Measurements from ENCODE around the gene RAB8B.
A peak's percentile ranks its signal among the peaks of the same experiment; 100 is the strongest.

The RAB8B gene

DNA sequence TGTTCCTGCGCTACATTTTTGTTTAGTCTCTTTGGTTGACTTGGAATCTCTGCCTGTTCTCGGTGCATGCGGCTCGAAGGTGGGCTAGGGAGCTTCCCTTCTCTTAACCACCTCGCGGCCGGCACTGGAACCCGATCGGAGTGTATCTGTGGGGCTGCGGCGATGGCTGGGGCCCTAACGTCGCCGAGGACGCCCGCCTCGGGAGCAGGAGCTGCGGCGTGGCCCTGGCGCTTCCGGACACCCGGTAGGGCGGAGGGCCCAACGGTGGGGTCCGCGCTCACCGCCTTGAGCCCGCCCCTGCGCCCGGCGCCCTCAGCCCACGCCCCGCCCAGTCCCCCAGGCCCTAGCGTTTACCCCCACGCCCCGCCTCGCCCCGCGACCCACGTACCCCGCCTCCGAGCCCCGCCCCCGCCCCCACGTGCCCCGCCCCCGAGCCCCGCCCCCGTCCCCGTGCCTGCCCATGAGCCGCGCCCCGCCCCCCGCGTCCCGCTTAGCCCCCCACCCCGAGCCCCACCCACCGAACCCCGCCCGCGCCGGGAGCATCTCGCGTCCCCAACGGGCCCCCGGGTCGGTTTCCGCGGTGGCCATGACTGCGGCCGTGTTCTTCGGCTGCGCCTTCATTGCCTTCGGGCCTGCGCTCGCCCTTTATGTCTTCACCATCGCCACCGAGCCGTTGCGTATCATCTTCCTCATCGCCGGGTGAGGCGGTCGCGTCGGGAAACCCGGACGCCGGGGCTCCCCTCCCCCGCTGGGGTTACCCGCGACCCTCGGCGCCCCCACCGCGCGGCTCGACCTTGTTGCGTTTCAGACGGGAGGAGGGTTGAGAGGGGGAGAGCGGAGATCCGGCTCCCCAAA lies 87.9 kb downstream of the RAB8B start, which contains the start of gene APH1B:
APH1B (plus strand) TSS at position 568 of the 855 bp plus-strand sequence; CDS start at position 587, 19 bp downstream.
- DNase-seq, result peak; percentile 88

DNA sequence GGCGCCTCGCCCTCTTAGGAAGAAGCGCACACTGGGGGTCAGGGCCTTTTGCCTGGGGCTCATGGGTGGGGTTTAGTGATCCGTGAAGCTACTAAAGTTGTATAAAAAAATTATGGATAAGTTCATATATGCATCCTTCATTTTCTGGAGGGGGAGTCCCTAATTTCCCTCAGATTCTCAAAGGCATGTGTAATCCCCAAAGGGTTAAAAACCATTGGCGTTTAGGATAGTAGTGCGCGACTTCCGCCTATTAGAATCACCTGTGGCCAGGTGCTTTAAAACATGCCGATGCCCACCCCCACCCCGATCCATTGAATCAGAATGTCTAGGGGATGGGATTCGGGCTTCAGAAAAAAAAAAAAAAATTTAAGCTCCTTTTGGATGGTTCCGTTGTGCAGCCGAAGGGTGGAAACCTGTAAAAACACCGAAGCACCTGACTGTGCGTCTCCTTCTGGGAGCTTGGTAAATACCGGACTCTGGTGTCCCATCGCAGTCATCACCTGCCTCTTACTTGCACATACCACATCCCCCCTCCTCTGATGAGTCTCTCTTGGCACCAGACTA lies 88.6 kb downstream of the RAB8B start:
- DNase-seq, result no peak

DNA sequence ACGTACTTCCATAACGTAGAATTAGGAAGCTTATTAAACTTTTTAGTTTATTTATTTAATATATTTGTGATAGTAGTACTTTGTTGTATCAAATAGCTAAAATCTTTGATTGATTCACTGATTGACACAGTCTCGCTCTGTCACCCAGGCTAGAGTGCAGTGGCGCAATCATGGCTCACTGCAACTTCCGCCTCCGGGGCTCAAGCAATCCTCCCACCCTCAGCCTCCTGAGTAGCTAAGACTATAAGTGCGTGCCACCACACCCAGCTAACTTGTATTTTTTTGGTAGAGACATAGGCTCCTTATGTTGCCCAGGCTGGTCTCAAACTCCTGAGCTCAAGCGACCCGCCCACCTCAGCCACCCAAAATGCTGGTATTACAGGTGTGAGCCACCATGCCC lies 93.7 kb downstream of the RAB8B start:
- DNase-seq, result no peak

DNA sequence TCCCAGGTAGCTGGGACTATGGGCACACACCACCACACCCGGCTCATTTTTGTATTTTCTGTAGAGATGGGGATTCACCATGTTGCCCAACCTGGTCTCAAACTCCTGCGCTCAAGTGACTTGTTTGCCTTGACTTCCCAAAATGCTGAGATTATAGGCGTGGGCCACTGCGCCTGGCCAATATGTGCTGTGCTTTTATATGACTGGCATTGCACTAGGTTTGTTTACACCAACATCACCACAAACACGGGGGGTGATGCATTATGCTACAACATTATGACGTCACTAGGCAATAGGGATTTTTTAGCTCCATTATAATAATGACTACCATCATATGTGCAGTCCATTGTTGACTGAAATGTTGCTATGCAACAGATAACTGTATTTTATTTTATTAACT lies 94.9 kb downstream of the RAB8B start:
- DNase-seq, result no peak

DNA sequence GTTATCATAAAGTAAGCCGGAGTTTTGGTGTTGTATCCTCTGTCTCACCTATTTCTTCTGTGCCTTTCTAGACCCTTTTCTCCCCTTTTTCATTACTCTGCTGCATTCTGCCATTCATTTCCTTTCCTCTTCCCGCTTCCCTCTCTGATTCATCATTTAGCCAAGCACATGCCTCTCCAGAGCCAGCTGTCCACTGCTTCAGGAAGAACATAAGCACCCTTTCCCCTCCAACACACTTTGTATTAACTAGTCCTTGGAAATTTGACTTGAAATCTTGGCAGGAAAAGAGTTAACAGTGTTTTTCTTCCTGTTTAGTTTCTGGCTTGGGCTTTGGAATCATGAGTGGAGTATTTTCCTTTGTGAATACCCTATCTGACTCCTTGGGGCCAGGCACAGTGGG lies 97.7 kb downstream of the RAB8B start:
- DNase-seq, result no peak

DNA sequence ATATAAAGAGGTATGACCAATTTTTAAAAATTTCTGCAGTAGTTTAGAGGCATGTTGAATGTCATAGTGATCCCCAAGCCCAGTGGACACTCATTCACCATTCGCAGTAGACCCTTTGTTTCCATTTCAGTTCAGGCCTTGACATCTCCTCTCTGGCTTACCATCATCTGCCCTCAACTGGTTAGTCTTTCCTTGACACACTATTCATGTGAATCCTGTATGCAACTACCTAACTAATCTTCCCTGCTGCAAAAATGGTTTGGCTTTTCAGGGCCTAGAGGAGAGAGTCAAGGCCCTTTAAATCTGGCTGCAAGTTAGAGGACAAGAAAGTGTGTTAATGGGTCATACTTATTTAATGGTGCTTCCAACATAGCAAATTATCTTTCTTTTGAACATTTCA lies 98.9 kb downstream of the RAB8B start:
- DNase-seq, result no peak

DNA sequence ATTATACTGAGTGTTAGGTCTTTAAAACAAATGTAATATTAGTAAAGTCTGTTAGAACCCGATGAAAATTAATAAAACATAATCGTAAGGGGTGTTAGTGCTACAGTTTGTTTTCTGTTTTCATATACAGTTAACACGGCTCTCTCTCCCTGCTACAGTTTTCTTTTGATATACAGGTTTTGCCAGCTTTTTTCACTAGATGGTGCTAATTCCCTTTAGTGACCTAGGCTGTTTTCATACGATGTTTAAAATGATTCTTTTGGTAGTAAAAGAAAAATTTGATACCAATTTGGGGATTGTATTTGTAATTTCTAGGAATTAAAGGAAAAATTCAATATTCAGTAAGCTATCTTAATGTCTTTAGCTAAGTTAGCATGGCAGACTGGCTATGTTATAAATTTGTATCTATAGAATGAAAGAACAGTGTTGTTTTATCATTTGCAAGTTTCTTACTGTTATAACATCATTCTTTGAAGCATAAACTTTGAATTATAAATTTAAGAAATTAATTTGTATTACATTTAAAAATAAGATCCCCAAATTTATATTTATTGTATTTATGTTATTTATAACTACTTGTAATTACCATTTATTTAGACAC lies 99.5 kb downstream of the RAB8B start:
- DNase-seq, result no peak

DNA sequence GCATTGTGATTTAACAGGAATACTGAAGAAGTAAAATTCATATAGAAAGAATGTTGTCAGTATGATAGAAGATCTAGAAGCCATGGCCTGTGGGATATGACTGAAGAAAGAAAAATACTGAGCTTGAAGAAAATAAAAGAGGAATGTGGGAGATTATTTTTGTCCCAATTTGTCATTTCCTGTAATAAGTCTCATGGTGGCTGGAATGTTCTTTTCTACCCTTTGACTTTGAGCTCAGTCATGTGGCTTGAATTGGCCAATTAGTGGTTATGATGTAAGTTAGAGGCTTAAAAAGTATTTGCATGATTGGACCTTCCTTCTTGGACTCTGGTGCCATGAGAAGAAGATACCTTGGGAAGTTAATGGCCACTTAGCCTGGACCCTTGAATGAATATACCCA lies 102.1 kb downstream of the RAB8B start:
- no peak for DNase-seq

DNA sequence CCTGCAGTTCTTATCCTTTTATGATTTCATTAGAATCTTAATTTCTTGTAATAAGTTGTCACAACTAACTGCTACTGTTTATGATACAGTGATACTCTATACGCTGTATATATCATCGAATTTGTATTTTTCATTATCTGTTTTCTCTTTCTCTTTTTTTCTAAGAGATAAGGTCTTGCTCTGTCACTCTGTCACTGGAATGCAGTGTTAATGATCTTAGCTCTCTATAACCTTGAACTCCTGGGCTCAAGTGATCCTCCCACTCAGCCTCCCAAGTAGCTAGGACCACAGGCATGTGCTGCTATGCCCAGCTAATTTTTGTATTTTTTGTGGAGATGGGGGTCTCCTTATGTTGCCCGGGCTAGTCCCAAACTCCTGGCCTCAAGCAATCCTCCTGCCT lies 102.8 kb downstream of the RAB8B start:
- no peak for DNase-seq

DNA sequence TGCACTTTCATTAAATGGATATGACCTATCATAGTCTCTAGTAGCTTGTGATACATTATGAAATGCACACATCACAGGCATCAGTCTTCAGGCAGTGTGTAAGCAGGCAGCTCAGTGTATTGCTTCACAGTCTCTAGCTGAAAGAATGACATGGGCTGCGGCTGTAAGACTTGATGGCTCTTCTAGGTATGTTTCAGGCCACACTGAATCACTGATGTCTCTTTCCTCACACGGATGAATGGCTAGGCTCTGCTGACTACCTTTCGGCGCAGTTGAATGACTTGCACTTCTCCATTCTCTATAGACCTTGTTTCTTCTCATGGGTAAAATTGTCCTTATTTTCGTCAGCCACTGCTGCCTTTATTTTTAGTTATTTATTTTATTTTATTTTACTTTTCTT lies 103.4 kb downstream of the RAB8B start:
- DNase-seq, result no peak

DNA sequence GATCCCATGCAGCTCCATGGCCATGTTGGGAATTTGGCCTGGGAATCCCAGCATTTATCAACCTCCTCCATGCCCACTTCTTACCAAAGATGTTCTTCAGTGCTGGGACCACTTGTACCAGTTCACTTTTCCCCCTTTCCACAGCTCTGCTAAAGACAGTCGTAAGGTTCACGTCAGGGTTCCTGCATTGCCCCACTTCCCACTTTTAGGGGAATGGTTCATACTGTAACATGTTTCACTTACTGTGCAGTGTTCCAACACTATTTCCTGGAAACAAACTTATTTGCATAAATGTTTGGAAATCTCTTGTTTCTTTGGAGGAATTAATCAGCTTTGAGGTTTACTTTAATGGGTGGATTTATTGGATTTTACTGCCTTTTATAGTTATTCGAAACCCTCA lies 105.0 kb downstream of the RAB8B start:
- no peak for DNase-seq

DNA sequence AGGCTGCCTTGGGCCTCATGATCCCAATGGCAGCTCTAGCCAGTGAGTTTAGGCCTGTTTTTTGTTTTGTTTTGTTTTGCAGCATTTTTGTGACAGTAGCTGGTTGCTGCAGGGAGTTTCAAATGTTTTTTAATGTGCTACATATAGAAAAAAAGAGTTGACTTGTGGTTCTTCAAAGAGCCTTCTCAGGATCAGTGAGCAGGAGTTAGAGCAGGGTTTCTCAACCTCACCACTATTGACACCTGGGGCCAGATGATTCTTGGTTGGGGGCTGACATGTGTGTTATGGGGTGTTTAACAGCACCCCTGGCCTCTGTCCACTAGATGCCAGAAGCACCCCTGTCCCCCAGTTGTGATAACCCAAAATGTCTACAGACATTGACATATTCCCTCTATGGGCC lies 105.9 kb downstream of the RAB8B start:
- no peak for DNase-seq

DNA sequence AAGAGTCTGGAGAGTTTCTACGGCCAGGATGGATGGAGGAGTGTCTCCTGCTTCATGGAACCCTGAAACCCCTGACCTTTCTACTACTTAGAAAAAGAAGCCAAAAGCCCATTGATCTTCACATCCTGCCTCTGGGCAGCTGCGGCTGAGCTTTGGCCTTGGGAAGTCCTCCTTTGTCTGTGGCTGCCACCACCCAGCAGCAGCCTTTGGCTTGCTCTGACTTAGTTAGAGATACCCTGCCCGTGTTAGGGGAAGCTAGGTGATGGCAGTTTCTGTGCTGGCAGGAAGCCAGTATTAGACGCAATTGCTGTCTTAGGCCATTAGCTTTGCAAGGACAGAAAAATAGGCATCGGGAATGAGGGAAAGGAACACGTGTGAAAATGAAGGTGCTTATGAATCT lies 106.8 kb downstream of the RAB8B start:
- no peak for DNase-seq

DNA sequence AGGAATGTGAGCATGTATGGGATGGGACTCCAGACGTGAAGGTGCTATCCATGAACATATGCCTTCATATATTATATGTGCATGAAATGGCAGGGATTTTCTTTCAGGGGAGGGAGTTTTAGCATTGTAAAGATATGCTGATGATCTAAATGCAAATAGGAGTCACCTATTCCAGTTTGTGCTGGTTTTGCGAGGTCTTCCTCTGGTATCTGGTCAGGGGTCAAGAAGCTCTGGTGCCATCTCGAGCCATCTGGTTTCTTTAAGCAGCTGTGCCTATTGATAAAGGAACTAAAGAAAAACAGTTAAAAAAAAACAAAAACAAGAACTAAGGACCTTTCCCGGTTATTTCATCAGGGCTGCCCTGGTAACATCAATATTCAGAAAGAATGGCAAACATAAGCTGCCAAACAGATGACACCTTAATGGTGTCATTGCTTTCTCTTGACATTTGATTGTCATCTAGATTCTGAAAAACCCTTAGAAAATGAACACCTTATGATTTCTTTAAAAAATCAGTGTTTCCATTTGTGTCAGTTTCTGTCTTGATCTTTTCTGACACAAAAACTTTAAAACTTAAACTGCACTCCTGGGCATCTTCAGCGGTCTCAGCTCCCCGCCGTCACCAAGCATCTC lies 110.7 kb downstream of the RAB8B start:
- DNase-seq, result no peak

DNA sequence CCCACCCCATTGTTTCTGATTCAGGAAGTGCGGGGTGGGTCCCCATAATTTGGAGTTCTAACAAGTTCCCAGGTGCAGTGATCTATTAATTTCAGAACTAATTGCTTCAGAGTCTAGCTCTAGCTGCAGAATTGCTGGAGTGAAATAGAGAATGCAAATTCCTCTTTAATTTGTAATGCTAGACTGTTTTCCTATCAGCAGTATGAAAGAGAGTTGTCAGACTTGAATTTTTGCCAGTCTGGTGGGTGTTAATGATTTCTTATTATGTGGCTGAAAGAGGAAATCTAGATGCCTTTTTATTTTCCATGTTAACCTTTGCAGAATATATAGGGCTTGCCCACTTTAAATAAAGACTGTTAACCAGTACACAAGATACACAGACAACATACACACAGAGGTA lies 111.7 kb downstream of the RAB8B start:
- no peak for DNase-seq

DNA sequence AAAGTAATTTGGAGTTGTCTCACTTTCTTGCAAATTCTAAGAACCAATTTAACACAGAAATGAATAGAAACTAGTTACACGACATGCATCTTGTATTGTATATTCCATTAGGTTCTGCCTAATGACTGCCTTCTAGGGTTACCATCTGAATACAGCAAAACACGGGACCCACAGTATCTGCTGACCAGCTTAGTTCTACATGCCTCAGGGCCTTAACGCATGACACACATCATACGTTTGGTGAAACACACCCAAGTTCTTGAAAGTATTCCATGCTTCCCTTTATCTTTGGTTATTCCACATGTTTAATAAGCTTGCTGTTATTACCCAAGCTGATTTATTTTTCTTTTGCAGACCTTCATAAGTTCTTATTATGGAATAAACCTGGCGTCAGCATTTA lies 115.9 kb downstream of the RAB8B start:
- DNase-seq, result no peak

DNA sequence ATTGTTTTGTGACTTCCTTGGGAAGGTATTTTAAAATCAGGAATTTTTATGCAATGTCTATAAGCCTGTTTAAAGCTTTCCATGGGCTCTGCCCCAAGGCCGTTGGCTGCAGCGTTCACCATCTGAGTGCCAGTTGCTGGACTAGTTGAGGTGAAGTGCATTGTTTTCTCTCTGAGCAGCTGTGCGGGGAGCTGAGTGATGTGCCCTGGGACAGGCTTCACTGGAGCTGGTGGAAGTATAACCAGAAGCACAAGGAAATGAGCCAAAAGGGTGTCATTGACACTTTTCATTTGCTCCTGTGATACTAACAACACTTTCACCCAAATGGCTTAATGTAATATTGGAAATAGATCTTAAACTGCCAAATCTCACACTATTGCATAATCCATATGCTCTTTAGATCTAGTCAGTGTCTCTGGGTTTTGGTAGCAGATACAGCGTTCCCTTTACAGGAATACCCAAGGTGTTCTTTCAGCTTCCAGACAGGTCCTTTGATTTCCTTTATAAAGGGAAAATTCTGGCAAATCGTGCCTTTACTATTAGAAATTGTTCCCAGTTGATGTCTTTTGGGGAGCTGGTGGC lies 117.2 kb downstream of the RAB8B start:
- no peak for DNase-seq

DNA sequence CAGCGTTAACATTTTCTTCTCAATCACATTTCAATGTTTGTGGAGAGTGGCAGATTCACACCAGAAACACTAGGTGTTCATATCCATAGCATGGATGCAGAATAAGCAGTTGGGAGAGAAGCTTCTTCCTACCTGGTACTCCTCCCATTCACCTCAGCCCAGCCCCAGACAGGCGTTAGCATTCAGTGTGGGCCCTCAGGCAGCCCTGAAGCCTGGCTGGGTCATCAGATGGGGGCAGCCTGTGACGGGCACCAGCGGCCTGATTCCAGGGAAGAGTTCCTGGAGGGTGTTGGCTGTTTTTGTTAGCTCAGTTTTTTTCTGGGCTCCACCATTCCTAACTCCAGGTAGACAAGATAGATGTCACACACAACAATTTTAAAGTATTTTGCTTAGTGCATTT lies 119.1 kb downstream of the RAB8B start:
- DNase-seq, result no peak

DNA sequence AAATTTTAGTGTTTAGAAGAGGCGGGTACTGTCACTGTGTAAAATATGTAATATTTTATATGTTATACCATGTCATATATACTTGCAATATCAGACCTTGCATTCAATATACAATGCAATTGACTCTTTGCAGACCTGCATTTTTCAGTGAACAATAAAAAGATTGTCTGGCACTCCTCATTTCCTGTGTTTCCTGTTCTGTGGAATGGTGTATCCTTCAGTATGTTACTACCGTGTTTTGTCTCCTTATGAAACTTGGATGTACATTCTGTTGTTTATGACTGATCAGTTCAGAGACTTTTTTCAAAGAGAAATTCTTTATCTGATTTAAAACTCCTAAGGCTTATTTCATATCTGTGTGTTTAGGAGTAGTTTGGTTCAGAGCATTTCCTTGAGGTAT lies 119.5 kb downstream of the RAB8B start:
- no peak for DNase-seq

DNA sequence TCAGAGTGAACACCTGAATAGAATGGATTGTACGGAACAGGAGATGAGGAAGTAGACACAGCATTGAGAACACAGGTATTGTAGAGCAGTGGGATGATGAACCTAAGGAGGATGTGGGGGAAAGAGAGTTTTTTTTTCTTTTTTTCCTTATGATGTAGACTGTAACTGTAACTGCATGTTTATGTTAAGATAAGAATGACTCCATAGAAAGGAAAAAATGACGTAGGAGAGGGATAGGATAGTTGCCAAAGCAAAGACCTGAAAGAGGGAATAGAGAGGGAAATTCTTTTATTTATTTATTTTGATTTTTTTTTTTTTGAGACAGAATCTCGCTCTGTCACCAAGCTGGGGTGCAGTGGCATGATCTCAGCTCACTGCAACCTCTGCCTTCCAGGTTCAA lies 121.2 kb downstream of the RAB8B start:
- no peak for DNase-seq

DNA sequence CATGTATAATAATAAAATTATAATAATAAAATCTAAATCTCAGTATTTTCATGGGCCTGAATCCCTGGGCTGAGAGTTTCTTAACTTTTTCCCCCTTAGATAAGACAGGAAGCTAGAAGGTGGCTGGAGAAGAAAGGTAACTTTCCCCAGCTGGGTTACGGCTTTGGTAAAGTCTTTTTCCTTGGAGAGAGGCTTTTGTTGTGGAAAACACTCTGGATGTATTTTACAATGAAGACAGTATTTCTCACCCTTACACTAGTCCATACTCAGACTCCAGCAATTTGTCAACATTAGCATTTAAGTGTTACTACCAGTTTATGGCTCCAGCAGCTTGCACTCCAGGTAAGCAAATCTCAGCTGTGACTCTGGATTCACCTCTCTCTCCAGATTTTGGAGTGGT lies 122.9 kb downstream of the RAB8B start:
- no peak for DNase-seq

DNA sequence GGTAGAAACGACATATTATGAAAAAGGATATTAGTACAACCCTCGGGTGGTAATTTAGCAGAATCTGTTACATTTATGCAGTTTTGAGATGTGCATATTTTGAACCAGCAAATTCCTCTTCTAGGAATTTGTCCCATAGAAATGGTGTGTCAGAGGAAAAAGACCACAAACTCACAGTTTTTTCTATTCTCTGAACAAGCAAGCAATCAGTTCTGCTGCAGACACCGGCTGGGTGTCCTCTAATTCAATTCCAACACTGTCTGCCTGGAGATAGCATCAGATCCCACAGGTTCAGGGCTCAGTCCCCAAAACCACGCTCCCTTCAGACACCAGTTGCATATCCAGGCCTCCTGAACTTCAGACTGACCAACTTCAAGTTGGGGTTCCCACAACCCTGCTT lies 124.4 kb downstream of the RAB8B start:
- DNase-seq, result no peak

DNA sequence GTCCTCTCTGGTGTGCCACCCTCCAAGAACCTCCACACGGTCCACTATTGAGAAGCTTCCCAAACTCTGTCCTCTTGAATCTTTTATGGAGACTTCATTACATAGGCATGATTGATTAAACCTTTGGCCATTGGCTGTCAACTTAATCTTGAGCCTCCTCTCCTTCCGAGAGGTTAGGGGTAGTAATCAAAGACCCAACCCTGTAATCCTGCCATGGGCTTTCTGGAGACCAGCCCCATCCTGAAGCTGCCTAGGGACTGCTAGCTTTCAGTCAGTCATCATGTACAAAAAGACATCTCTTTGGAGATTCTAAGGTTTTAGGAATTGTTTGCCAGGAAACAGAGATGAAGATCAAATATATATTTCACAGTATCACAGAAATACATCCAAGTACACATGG lies 125.0 kb downstream of the RAB8B start:
- no peak for DNase-seq
